OCI-LY3 (cell line): Measurements from ENCODE around the gene PRUNE2.

ENCODE experiments used
- EZH2phosphoT487 ChIP-seq: fragments of 200-600 bp; shearing (Covaris generic); IDR thresholded peaks from 2 replicates; pipeline ENCODE4 v1.6.1; 2018; ENCODE audit warnings: antibody characterized with exemption, mixed run types, low read depth
- TF ChIP-seq, protein P1 (sequence below): fragments of 200-600, 300-600 bp; sonication (generic); IDR thresholded peaks from 2 replicates; pipeline ENCODE4 v1.5.1; 2014; ENCODE audit warnings: antibody characterized with exemption, low read length, low read depth

DNA sequence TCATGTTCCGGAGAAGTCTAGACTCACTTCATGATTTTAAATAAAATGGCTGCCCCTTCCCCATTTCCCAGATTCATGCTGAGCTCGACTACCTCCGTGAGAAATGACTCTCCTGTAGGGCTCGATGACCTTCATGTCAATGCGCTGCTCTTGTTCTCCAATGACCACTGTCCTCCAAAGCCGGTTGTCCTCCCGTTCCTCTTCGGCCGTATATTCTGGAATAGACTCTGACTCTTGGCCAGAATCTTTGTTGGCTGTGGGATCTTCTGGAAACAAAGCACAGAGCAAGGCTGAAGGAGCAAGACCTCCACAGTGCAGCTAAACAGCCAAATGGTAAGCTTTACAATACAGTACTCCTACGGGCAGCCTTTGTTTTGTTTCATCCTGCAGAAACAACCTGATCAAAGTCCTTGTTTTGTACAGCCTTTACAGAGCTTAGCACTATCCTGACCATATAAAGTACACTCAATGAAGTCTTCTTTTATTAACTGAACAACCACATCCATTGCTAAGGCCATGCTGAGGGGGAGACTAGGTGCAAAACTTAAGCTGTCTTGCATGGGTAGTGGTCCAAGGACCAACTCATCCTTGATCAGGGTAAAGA, 261.2 kb downstream of the PRUNE2 start:
- TF ChIP-seq, protein P1, sequence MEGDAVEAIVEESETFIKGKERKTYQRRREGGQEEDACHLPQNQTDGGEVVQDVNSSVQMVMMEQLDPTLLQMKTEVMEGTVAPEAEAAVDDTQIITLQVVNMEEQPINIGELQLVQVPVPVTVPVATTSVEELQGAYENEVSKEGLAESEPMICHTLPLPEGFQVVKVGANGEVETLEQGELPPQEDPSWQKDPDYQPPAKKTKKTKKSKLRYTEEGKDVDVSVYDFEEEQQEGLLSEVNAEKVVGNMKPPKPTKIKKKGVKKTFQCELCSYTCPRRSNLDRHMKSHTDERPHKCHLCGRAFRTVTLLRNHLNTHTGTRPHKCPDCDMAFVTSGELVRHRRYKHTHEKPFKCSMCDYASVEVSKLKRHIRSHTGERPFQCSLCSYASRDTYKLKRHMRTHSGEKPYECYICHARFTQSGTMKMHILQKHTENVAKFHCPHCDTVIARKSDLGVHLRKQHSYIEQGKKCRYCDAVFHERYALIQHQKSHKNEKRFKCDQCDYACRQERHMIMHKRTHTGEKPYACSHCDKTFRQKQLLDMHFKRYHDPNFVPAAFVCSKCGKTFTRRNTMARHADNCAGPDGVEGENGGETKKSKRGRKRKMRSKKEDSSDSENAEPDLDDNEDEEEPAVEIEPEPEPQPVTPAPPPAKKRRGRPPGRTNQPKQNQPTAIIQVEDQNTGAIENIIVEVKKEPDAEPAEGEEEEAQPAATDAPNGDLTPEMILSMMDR, result no peak
- TF ChIP-seq EZH2phosphoT487, result no peak
